NCI-H526 treated with DMSO at 0.1 percent for 48 hours (cell line): ENCODE measurements around the gene ZNF519.
"Not testable (repeated sequence)": the region's sequence is repeated elsewhere in the genome, so short reads cannot be mapped to it uniquely, and the experiment has no call there.

Experiments
- DNase-seq: peaks from one replicate; lab custom pipeline; 2025; lab: John Stamatoyannopoulos, UW

Gene ZNF519

GRCh38 chr18:14147935-14148865, 16.0 kb upstream of the ZNF519 start:
- DNase-seq: not testable (repeated sequence)

GRCh38 chr18:14146771-14147170, 14.5 kb upstream of the ZNF519 start:
- DNase-seq: not testable (repeated sequence)

- DNase-seq: not testable (repeated sequence)
Observed at GRCh38 chr18:14145581-14146338, 13.5 kb upstream of the ZNF519 start.

GRCh38 chr18:14145021-14145420, 12.8 kb upstream of the ZNF519 start:
- not testable (repeated sequence) for DNase-seq

GRCh38 chr18:14144628-14144895, 12.3 kb upstream of the ZNF519 start:
- DNase-seq: no peak

GRCh38 chr18:14143871-14144627, 11.8 kb upstream of the ZNF519 start:
- not testable (repeated sequence) for DNase-seq

DNA sequence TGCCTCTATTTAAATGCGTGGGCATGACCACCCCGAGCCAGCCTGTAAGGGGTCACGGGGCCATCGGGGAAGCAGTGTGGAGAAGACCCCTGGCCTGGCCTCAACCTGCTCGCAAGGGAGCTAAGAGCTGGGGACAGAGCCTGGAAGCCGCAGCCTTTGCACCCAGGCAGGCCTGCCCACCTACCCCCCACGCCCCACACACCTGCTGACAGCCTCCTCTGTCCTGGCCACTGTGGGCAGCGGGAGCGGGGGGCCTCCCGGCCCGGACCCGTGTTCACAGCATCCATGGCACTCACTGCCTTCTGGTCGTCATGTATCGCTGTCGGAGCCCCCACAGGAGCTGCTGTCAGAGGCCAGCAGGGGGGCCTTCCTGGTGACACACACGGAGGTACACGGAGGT, 11.2 kb upstream of the ZNF519 start:
- not testable (repeated sequence) for DNase-seq

GRCh38 chr18:14142177-14142576, 9.9 kb upstream of the ZNF519 start:
- not testable (repeated sequence) for DNase-seq

DNA sequence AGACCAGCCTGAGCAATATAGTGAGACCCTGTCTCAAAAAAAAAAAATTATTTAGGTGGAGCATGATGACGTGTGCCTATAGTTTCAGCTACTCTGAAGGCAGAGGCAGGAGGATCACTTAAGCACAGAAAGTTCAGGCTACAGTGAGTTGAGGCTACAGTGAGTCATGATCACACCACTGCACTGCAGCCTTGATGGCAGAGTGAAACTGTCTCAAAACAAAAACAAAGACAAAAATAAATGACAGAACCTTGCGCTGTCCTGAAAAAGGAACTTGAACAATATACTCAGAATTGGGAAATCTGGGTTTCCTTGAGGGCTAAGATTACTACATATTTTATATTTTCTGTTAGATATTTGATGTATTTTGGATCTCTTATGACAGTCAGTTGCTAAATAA, 7.3 kb upstream of the ZNF519 start:
- DNase-seq: not testable (repeated sequence)

DNA sequence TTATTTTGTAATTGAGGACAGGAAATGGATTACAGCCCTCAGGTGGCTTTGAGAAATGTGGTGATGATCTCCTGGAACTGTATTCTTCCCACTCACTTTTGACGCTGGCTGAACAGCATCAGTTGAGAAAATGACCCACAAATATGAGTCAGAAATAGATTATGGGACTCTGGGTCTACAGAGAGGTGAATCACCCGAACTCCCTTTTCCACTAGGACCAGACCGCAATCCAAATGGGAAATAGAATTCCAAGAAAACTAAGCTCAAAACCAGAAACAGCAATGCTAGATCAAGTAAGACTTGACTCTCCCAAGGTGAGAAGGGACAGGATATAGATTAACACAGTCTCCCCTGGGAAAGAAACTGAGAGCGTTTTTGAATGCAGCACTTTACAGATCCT, 5.7 kb upstream of the ZNF519 start:
- not testable (repeated sequence) for DNase-seq

DNA sequence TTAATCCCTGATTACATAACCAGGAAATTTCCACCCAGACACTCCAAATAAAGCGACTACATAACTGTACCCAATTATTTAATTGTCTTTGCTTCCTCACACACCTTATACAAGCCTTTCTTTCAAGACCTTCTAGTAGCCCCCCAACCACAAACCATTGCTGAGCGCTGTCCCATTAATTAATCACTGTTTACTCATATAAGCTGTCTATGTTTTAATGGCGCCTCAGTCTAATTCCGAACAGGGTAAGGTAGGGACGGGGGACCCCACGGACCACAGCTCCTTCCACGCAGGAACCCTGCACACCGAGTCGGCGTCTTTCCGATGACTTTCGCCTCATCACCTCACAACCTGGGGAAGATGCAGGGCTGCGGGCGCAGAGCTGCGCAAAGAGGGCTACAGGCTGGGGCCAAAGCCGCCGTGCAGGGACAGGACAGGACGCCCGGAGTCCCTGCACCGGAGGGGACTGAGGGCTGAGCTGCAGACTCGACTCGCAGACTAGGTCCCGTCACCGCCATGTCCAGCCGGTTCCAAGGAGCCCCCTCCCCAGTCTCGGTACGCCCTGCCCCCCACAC, 452 bp downstream of the ZNF519 start:
- not testable (repeated sequence) for DNase-seq

- not testable (repeated sequence) for DNase-seq
Observed at GRCh38 chr18:14130804-14131203, 1.4 kb downstream of the ZNF519 start.

DNA sequence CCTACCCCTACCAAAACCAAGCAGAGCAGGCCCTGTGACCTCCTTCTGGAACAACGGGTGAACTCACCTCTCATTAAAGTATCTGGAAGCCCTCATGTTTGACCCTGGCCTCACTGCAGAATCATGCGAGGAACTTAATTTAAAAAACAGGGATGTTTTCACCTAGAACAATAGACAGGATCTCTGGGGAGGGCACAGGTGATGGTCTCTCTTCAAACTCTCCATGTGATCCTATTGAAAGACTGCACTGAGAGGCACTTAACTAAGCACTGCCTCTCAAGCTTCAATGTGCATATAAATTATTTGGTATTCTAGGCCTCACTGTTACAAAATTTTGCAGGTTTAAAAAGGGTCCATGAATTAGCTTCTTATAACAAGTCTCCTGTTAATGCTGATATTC, 7.5 kb downstream of the ZNF519 start:
- DNase-seq: no peak

DNA sequence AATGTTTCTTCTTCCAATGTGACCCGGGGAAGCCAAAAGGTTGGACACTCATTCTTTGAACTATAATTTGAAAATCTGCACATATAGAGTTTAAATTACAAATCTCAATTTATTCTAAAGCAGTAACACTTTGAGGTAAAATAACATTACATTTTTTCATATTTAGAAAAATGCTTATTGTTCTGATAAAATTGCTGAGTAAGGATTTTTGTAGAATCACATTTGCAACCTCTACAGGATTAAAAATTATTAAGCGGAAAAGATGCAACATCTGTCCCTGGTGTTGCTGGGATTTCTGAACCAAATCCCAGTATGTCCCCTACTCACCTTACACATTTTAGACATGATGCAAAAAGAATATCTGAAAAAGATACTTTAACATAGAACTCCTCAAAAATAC, 10.1 kb downstream of the ZNF519 start:
- no peak for DNase-seq

DNA sequence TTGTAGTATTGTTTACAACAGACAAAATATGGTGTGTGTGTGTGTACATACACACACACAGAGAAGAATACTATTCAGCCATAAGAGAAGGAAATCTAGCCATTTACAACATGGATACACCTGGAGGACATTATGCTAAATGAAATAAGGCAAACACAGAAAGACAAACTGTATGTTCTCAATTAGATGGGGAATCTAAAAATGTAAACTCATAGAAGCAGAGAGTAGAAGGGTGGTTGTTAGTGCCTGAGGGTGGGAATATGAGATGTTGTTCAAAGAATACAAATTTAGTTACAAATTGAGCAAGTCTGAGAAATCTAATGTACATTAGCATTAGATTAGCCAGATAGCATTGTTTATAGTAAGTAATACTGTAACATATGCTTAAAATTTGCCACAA, 11.3 kb downstream of the ZNF519 start:
- DNase-seq: no peak

GRCh38 chr18:14117606-14118005, 14.6 kb downstream of the ZNF519 start:
- DNase-seq: no peak

DNA sequence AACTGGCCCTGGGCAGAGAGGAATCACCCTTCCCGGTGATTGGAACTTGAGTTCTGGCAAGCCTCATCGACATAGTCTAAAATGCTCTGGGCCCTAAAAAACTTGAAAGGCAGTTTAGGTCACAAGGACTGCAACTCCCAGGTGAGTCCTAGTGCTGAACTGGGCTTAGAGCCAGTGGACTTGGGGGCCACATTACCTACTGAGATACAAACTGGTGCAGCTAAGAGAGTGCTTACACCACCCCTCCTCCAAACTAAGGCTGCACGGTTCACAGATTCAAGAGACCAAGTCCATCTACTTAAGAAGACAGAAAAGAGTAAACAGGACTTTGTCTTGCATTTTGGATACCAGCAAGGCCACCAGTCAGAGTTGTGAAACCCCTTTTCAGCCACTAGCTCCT, 25.3 kb downstream of the ZNF519 start:
- no peak for DNase-seq

DNA sequence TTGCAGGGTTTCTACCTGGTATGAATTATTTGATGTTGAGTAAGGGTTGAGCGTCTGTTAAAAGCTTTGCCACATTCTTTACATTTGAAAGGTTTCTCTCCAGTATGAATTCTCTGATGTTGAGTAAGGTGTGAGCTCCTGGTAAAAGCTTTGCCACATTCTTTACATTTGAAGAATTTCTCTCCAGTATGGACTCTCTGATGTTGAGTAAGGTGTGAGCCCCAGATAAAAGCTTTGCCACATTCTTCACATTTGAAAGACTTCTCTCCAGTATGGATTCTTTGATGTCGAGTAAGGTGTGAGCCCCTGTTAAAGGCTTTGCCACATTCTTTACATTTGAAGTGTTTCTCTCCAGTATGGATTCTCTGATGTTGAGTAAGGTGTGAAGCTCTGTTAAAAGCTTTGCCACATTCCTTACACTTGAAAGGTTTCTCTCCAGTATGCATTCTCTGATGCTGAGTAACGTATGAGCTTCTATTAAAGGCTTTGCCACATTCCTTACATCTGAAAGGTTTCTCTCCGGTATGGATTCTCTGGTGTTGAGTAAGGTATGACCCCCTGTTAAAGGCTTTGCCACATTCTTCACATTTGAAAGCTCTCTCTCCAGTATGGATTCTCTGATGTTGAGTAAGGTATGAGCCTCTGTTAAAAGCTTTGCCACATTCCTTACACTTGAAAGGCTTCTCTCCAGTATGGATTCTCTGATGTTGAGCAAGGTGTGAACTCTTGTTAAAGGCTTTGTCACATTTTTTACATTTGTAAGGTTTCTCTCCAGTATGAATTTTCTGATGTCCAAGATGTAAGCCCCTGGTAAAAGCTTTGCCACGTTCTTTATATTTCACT, 27.1 kb downstream of the ZNF519 start:
- DNase-seq: no peak

DNA sequence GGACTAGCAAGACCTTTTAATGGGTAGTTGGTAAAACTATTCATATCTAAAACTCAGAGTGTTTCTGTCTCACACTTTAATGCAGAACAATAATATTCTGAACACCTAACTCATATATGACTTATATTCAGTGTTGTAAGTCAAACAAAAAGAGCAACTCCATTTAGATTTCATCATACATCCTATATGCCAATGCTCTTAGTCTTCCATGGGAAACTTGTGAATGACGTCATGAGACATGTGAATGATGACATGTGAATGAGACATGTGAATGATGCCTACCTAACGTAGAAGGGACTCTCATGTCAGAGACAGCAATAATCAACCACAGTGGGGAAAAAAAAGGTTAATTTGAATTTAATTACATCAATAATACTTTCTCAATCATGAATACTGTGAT, 28.0 kb downstream of the ZNF519 start:
- DNase-seq: no peak

- no peak for DNase-seq
Observed at GRCh38 chr18:14100503-14101286, 31.5 kb downstream of the ZNF519 start.
